ENCODE data around the gene GRAP. TPM values are rescaled to one million over a fixed set of nuclear protein-coding genes. Genes with fewer than 3 reads are reported as not detected.

Gene GRAP
- total RNA-seq, 1 experiment from 2014 or later = 0.55 TPM

DNA sequence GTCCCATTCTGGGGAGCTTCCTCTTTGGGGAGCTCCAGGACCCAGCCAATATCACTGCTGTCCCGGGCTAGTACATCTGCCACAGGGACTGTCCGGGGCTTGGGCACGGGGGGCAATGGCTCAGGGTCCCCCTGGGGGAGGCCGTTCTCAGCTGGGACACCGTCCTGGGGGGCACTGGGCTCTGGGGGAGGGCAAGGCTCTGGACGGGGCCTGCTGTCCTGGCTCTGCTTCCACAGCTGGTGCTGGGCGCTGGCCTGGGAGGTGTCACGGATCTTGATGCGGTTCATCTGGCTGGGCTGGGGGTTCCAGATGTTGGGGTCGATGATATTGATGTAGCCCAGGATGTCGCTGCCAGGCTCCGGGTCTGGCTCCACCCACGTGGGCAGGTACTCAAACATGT is 68.7 kb downstream of the GRAP start:
- Histone ChIP-seq H2BK15ac (ENCODE audit: low read depth, low read length) (no peak overlapping the region), H4K5ac (ENCODE audit: insufficient read length, low read depth, low read length) (no peak overlapping the region), H3K18ac (ENCODE audit: insufficient read length, low read depth, low read length) (no peak overlapping the region), H3T11ph (ENCODE audit: low read length) (no peak overlapping the region), H3K9ac (ENCODE audit: extremely low read depth, insufficient read length, low read length) (no peak overlapping the region), H3K56ac (ENCODE audit: insufficient read length, low read depth, low read length) (no peak overlapping the region), H3K14ac (ENCODE audit: insufficient read depth, low read length) (no peak overlapping the region), H3K9me3 (ENCODE audit: control insufficient read depth, low read depth, low read length) (no peaks in the 10 kb centered on the region), H3K27me3 (ENCODE audit: insufficient read depth, low read length) (no peaks in the 10 kb centered on the region), H3K4ac (ENCODE audit: low read depth, low read length) (no peak overlapping the region), H3K4me1 (ENCODE audit: insufficient read depth, low read length) (no peaks in the 10 kb centered on the region), H2AFZ (ENCODE audit: low read length) (no peak overlapping the region), H4K20me1 (ENCODE audit: control insufficient read depth, insufficient read depth, insufficient read length) (no peaks in the 10 kb centered on the region), H3K79me2 (ENCODE audit: insufficient read depth, low read length) (no peaks in the 10 kb centered on the region), H3K79me1 (ENCODE audit: insufficient read depth, low read depth, low read length, poor library complexity, severe bottlenecking) (no peaks in the 10 kb centered on the region), H2BK5ac (ENCODE audit: insufficient read length, low read length) (no peak overlapping the region), H3K23ac (ENCODE audit: insufficient read length, low read depth, low read length) (no peak overlapping the region), H3K4me2 (ENCODE audit: insufficient read depth, insufficient read length, low read length) (no peak overlapping the region), H2BK20ac (ENCODE audit: low read depth, low read length, poor library complexity, severe bottlenecking) (no peak overlapping the region), H2BK120ac (ENCODE audit: low read depth, low read length, poor library complexity, severe bottlenecking) (no peak overlapping the region), H3K23me2 (ENCODE audit: insufficient read length, low read depth, low read length, poor library complexity, severe bottlenecking) (no peaks in the 10 kb centered on the region), H3K27ac (ENCODE audit: insufficient read length, low read depth, low read length) (no peak overlapping the region), H4K8ac (replicated peaks; ENCODE audit: insufficient read length, low read depth, low read length) (no peak overlapping the region), H4K91ac (ENCODE audit: insufficient read length, low read depth, low read length) (no peak overlapping the region), H2AK5ac (ENCODE audit: insufficient read length, low read length) (no peak overlapping the region), H2BK12ac (ENCODE audit: insufficient read length, low read depth, low read length) (no peak overlapping the region)
- TF ChIP-seq, protein P1, sequence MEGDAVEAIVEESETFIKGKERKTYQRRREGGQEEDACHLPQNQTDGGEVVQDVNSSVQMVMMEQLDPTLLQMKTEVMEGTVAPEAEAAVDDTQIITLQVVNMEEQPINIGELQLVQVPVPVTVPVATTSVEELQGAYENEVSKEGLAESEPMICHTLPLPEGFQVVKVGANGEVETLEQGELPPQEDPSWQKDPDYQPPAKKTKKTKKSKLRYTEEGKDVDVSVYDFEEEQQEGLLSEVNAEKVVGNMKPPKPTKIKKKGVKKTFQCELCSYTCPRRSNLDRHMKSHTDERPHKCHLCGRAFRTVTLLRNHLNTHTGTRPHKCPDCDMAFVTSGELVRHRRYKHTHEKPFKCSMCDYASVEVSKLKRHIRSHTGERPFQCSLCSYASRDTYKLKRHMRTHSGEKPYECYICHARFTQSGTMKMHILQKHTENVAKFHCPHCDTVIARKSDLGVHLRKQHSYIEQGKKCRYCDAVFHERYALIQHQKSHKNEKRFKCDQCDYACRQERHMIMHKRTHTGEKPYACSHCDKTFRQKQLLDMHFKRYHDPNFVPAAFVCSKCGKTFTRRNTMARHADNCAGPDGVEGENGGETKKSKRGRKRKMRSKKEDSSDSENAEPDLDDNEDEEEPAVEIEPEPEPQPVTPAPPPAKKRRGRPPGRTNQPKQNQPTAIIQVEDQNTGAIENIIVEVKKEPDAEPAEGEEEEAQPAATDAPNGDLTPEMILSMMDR (conservative IDR thresholded peaks at IDR 0.05) = no peak
- Mint-ChIP-seq H3K27me3 (ENCODE audit: low read depth) (no peaks in the 10 kb centered on the region), H3K4me1 (peaks cover 9 to 11% of the 10 kb centered on the region in 2 experiments), H3K27ac (no peak overlapping the region), H3K4me3 (no peak overlapping the region), H3K36me3 (ENCODE audit: insufficient read depth in 1 of 3, low read depth in 3 of 3) (peaks cover 24 to 52% (median 42%) of the 10 kb centered on the region in 3 experiments; a peak in 6 of 7 replicates), H3K9me3 (no peaks in the 10 kb centered on the region)
- WGBS (ENCODE audit: extremely low coverage, insufficient read length, low lambda C conversion rate) = no CpG with 5 or more reads among the region's 13 CpGs
- no peak for DNase-seq

Measured in H9 (cell line).